Coronary artery (tissue), 2 donors: ENCODE data around the gene ANKRD49.

Experiments
- DNase-seq: peaks from one replicate; pipeline ENCODE4 v3.0.0-alpha.2; 2017; ENCODE audit warnings: low spot score
- H3K27ac ChIP-seq, 2 donors: fragments of 200-600 bp; sonication (generic); one replicate each; pipeline ENCODE4 v1.5.1; 2016 to 2019
- H3K4me3 ChIP-seq: fragments of 200-600 bp; sonication (generic); 2 replicates; pipeline ENCODE4 v1.5.1; 2016; ENCODE audit warnings: mild to moderate bottlenecking, moderate library complexity
- TF ChIP-seq, protein P1 (sequence below): fragments of 200-600 bp; sonication (generic); IDR thresholded peaks from one replicate; pipeline ENCODE4 v1.5.1; 2019; ENCODE audit warnings: antibody characterized with exemption

The ANKRD49 gene

DNA sequence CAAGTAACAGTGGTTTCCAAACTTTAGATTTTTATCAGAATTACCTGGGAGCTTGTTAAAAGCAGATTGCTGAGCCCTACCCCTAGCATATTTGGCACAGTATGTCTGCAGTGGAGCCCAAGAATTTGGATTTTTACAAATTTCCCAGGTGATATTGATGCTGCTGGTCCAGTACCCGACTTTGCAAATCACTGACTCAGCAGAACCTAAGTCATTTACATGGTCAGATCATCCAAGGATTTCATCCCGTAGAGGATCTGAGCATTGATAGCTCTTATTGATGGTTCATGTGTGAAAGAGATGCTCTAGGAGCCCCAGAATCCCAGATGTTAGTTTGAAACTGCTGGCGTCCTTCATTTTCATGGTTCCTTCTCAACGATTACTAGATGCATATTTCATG lies 24.5 kb downstream of the ANKRD49 start:
- H3K4me3 ChIP-seq: no peak overlapping the region

DNA sequence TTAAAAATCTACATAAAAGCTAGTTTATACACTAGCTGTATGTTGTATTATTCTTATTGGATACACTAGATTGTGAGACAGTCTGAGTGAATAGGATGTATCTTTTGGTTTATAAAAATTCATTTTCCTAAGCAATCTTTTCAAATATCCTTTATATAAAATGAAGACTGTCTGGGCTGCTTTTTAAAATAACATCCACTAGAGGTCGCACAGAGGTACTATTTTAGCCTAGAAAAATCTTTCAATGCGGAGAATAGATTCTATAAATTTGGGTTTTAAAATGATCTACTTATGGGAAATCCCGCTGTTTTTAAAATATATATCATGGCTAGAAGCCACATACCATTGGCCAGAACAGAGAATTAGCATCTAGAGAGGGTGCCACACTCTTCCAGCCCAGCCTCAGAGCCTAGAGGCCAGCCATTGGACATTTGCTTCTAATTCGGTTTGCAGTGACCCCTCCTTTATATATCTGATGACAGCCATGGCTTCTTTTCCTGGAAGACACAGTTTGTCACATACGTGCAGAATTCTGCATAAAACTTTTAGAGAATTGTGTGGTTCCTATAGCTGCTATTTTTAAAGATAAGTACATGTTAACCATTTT lies 25.8 kb downstream of the ANKRD49 start:
- TF ChIP-seq, protein P1, sequence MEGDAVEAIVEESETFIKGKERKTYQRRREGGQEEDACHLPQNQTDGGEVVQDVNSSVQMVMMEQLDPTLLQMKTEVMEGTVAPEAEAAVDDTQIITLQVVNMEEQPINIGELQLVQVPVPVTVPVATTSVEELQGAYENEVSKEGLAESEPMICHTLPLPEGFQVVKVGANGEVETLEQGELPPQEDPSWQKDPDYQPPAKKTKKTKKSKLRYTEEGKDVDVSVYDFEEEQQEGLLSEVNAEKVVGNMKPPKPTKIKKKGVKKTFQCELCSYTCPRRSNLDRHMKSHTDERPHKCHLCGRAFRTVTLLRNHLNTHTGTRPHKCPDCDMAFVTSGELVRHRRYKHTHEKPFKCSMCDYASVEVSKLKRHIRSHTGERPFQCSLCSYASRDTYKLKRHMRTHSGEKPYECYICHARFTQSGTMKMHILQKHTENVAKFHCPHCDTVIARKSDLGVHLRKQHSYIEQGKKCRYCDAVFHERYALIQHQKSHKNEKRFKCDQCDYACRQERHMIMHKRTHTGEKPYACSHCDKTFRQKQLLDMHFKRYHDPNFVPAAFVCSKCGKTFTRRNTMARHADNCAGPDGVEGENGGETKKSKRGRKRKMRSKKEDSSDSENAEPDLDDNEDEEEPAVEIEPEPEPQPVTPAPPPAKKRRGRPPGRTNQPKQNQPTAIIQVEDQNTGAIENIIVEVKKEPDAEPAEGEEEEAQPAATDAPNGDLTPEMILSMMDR: peak; percentile 44
- H3K4me3 ChIP-seq: peak overlapping the region; percentile 21
- DNase-seq: no peak
- H3K27ac ChIP-seq: no peak overlapping the region

More for the DNA sequence above, 24.5 kb downstream of the ANKRD49 start:
- no peak overlapping the region for H3K27ac ChIP-seq
- TF ChIP-seq, protein P1: no peak
- no peak for DNase-seq

DNA sequence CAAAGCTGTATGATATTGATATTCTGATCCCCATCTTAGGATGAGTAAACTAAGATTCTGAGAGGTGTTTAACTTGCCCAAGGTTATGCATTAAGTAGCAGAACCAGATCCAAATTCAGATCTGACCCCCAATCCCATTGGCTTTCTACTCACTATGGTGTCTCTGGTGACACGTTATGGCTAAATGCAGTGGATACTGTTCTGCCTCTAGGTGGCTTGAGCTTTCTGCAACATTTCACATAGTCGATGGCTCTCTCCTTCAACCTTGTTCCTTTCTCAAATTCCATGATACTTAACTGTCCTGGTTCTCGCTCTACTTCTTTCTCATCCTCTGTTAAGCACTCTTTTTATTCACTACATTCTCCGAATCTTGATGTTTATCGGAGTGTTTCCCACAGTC lies 27.9 kb downstream of the ANKRD49 start:
- TF ChIP-seq, protein P1: no peak
- Histone ChIP-seq H3K4me3 (no peak overlapping the region), H3K27ac (no peak overlapping the region)
- DNase-seq: no peak

DNA sequence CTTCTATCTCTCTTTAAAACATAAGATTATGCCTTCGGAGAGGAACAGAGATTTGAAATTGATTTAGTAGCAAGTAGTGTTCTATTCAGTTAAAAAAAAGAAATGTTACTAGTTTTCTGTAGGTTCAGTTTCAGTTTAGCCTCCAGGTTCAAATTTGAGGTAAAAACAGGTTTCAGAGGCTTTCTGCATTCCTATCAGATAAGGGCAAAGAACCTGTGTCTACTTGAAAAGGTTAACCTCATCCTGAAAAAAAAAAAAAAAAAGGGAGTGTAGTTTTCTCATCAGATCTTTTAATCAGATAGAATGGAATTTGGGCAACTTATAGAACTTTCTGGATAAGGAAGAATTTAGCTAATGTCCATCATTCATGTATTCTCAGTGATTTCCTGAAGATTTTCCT lies 30.6 kb downstream of the ANKRD49 start:
- Histone ChIP-seq H3K4me3 (no peak overlapping the region), H3K27ac (no peak overlapping the region)
- no peak for DNase-seq
- TF ChIP-seq, protein P1: no peak

DNA sequence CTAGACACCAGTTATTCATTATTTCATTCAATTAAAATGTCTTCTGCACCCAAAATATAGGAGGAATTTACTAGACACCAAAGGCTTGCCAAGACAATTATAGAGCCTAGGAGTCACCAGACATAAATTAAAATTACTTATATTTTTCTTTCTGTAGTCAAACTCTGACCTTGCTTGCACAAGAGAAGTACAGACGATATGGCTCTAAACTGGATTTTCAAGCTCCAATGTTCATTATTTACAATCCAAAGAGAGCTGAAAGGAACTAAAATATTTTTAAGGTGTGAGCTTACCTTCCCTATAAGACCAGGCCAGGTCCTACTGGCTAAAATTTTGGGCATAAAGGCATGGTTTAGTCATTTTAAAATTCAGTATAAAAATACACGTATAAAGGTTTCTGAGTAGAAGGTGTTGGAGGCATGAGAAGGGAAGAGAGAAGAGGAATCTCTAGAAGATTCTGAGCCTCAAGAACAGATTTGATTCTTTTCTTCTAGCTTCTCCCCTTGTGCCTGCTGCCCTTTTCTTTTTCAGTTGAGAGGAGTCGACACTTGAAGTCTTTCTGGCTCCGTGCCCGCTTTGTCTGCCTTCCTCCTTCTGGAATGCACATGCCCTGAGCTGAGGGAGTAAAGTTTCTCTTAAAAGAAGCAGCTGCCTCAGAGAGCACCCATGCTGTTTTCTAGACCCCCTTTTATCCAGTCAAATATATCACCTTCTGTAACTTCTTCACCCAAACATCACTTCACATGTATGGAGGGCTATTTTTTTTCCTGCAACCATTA lies 32.0 kb downstream of the ANKRD49 start:
- H3K27ac ChIP-seq: no peak overlapping the region
- TF ChIP-seq, protein P1: no peak
- DNase-seq: no peak
- no peak overlapping the region for H3K4me3 ChIP-seq

DNA sequence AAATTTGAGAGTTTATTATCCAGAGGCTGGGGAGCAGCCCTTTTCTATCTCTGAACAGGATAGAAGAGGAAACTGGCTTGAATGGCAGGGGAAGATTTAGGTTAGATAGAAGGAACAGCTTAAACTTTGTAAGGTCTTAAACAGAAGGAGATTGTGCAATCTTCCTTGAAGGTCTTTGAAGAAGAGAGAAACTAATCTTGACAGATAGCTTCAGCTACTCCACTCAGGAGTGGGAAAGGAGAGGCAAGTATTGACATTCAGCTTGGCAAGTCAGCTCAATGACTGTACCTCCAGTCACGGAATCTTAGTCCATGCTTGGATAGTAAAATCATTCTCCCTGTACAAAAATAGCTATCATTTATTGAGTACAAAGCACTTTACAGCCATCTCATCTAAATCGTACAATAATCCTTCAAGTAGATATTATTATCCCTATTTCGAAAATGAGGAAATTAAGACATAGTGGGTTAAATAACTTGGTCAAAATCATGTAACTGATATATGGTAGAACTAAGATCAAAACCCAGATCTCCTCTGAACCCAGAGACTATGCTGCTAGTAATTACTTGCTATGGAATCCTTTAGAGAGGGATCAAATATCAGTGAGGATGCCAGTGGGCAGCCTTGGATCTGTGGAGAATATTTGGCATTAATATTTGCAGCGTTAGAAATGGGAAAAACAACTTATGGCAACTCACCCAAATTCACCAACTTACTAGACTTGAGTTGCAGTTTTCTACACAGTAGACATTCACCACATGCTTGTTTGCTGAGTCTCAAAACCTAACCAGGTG lies 33.1 kb downstream of the ANKRD49 start:
- Histone ChIP-seq H3K4me3 (no peak overlapping the region), H3K27ac (no peak overlapping the region)
- no peak for DNase-seq
- TF ChIP-seq, protein P1: no peak
